PFSK-1 (cell line): Measurements from ENCODE around the gene GPR176.

ENCODE experiments used
- REST ChIP-seq, 2 experiments: IDR thresholded peaks; 2 replicates each; pipeline versions ENCODE4 v1.6.1 to v1.8.0; 2011 to 2012; ENCODE audit warnings: low read depth in 2 of 2, low read length in 2 of 2, control low read depth in 1 of 2, inconsistent platforms in 1 of 2, mild to moderate bottlenecking in 1 of 2, moderate library complexity in 1 of 2; ENCODE audit not compliant: insufficient read depth in 1 of 2
- TAF1 ChIP-seq: IDR thresholded peaks from 2 replicates; pipeline ENCODE4 v1.6.1; 2012; ENCODE audit warnings: low read length, control low read depth, borderline replicate concordance; ENCODE audit not compliant: insufficient read depth

GRCh38 chr15:39885099-39885777, 34.8 kb downstream of the GPR176 start:
- no peak for TF ChIP-seq REST (IDR thresholded peaks at IDR 0.05; ENCODE audit: insufficient read depth in 1 of 2, low read depth in 2 of 2, low read length in 2 of 2)
- no peak for TF ChIP-seq TAF1
